ENCODE data around the gene ENAH.

Gene ENAH

GRCh38 chr1:225603538-225604354 lies 49.2 kb downstream of the ENAH start:
- no peak for DNase-seq (ENCODE audit: low read depth in 3 of 3)

- no peak for DNase-seq (ENCODE audit: low read depth in 3 of 3)
Observed at GRCh38 chr1:225602590-225603206, 50.2 kb downstream of the ENAH start.

- no peak for DNase-seq (ENCODE audit: low read depth in 3 of 3)
Observed at GRCh38 chr1:225601902-225602589, 50.9 kb downstream of the ENAH start.

GRCh38 chr1:225598847-225599246 lies 54.1 kb downstream of the ENAH start:
- DNase-seq (ENCODE audit: low read depth in 3 of 3) = no peak

- DNase-seq (ENCODE audit: low read depth in 3 of 3) = no peak
Observed at GRCh38 chr1:225597926-225598575, 54.9 kb downstream of the ENAH start.

- DNase-seq (ENCODE audit: low read depth in 3 of 3) = no peak
Observed at GRCh38 chr1:225596736-225597135, 56.2 kb downstream of the ENAH start.

- no peak for DNase-seq (ENCODE audit: low read depth in 3 of 3)
Observed at GRCh38 chr1:225595974-225596551, 56.9 kb downstream of the ENAH start.

GRCh38 chr1:225595452-225595851 lies 57.5 kb downstream of the ENAH start:
- no peak for DNase-seq (ENCODE audit: low read depth in 3 of 3)

- no peak for DNase-seq (ENCODE audit: low read depth in 3 of 3)
Observed at GRCh38 chr1:225593414-225593813, 59.5 kb downstream of the ENAH start.

- DNase-seq (ENCODE audit: low read depth in 3 of 3) = no peak
Observed at GRCh38 chr1:225592362-225593025, 60.4 kb downstream of the ENAH start.

GRCh38 chr1:225587310-225587709 lies 65.6 kb downstream of the ENAH start:
- no peak for DNase-seq (ENCODE audit: low read depth in 3 of 3)

GRCh38 chr1:225581186-225581585 lies 71.7 kb downstream of the ENAH start:
- DNase-seq (ENCODE audit: low read depth in 3 of 3) = no peak

- no peak for DNase-seq (ENCODE audit: low read depth in 3 of 3)
Observed at GRCh38 chr1:225580238-225581099, 72.5 kb downstream of the ENAH start.

GRCh38 chr1:225578251-225578977 lies 74.5 kb downstream of the ENAH start:
- no peak for DNase-seq (ENCODE audit: low read depth in 3 of 3)

GRCh38 chr1:225577241-225577640 lies 75.7 kb downstream of the ENAH start:
- no peak for DNase-seq (ENCODE audit: low read depth in 3 of 3)

GRCh38 chr1:225573216-225573615 lies 79.7 kb downstream of the ENAH start:
- DNase-seq (ENCODE audit: low read depth in 3 of 3) = no peak

- DNase-seq (ENCODE audit: low read depth in 3 of 3) = no peak
Observed at GRCh38 chr1:225572422-225572821, 80.5 kb downstream of the ENAH start.

- no peak for DNase-seq (ENCODE audit: low read depth in 3 of 3)
Observed at GRCh38 chr1:225567789-225568188, 85.1 kb downstream of the ENAH start.

- no peak for DNase-seq (ENCODE audit: low read depth in 3 of 3)
Observed at GRCh38 chr1:225565847-225566246, 87.1 kb downstream of the ENAH start.

- no peak for DNase-seq (ENCODE audit: low read depth in 3 of 3)
Observed at GRCh38 chr1:225561675-225562074, 91.2 kb downstream of the ENAH start.
